MM.1S (cell line): ENCODE data around the gene ERC2.

Experiments
- DNase-seq: peaks from one replicate; pipeline ENCODE4 v3.0.0-alpha.2; 2015
- H2AFZ ChIP-seq: fragments of 300-600 bp; sonication (generic); 2 replicates; pipeline ENCODE4 v1.6.0; 2016; ENCODE audit warnings: antibody characterized with exemption, low read length
- H3F3A ChIP-seq: fragments of 300-600 bp; sonication (generic); 2 replicates; pipeline ENCODE4 v1.6.1; 2016; ENCODE audit warnings: mild to moderate bottlenecking, antibody characterized with exemption, low read length, moderate library complexity, mixed read lengths; ENCODE audit not compliant: insufficient read depth
- H3K27ac ChIP-seq: fragments of 300-600 bp; sonication (generic); 2 replicates; pipeline ENCODE4 v1.5.1; 2016; ENCODE audit warnings: mild to moderate bottlenecking, low read length
- H3K27me3 ChIP-seq: fragments of 300-600 bp; sonication (generic); replicated peaks from 2 replicates; pipeline ENCODE4 v1.6.0; 2016; ENCODE audit warnings: low read length; ENCODE audit not compliant: insufficient read depth
- H3K36me3 ChIP-seq: fragments of 300-600 bp; sonication (generic); replicated peaks from 2 replicates; pipeline ENCODE4 v1.6.1; 2016; ENCODE audit warnings: mild to moderate bottlenecking, low read length, mixed read lengths; ENCODE audit not compliant: insufficient read depth
- H3K4me1 ChIP-seq: fragments of 300-600 bp; sonication (generic); 2 replicates; pipeline ENCODE4 v1.6.1; 2016; ENCODE audit warnings: low read length, mixed read lengths
- H3K4me2 ChIP-seq: fragments of 300-600 bp; sonication (generic); 2 replicates; pipeline ENCODE4 v1.6.0; 2016; ENCODE audit warnings: low read depth, low read length
- H3K4me3 ChIP-seq: fragments of 300-600 bp; sonication (generic); 2 replicates; pipeline ENCODE4 v1.5.1; 2016; ENCODE audit warnings: low read length, mixed read lengths
- H3K79me2 ChIP-seq: fragments of 300-600 bp; sonication (generic); 2 replicates; pipeline ENCODE4 v1.6.1; 2016; ENCODE audit warnings: mixed run types, low read length, mixed read lengths
- H3K9ac ChIP-seq: fragments of 300-600 bp; sonication (generic); 2 replicates; pipeline ENCODE4 v1.6.1; 2016; ENCODE audit warnings: low read length, mixed read lengths
- H3K9me2 ChIP-seq: fragments of 300-600 bp; sonication (generic); replicated peaks from 2 replicates; pipeline ENCODE4 v1.6.1; 2016; ENCODE audit warnings: mild to moderate bottlenecking, low read length, mixed read lengths; ENCODE audit not compliant: insufficient read depth
- H3K9me3 ChIP-seq: fragments of 300-600 bp; sonication (generic); replicated peaks from 2 replicates; pipeline ENCODE4 v1.6.1; 2016; ENCODE audit warnings: mild to moderate bottlenecking, low read length, mixed read lengths; ENCODE audit not compliant: insufficient read depth
- H4K20me1 ChIP-seq: fragments of 300-600 bp; sonication (generic); 2 replicates; pipeline ENCODE4 v1.6.1; 2016; ENCODE audit warnings: mild to moderate bottlenecking, low read length, moderate library complexity, mixed read lengths; ENCODE audit not compliant: insufficient read depth
- CTCF ChIP-seq: fragments of 300-600 bp; sonication (generic); IDR thresholded peaks from 2 replicates; pipeline ENCODE4 v1.5.1; 2016; ENCODE audit warnings: antibody characterized with exemption, low read length, mixed read lengths
- EZH2 ChIP-seq: fragments of 300-600 bp; sonication (generic); optimal IDR thresholded peaks from 2 replicates; pipeline ENCODE3; 2017; ENCODE audit warnings: low read depth, mild to moderate bottlenecking, antibody characterized with exemption, low read length, mixed read lengths
- EZH2phosphoT487 ChIP-seq: fragments of 300-600 bp; sonication (generic); IDR thresholded peaks from 2 replicates; pipeline ENCODE4 v1.6.1; 2018; ENCODE audit warnings: antibody characterized with exemption, low read length

ERC2 gene

GRCh38 chr3:55629432-55629831, 838.8 kb downstream of the ERC2 start:
- no peak for DNase-seq
- TF ChIP-seq EZH2phosphoT487 (no peak), CTCF (no peak), EZH2 (no peak)
- Histone ChIP-seq H2AFZ (no peak overlapping the region), H3K27ac (no peak overlapping the region), H3K79me2 (no peaks in the 10 kb centered on the region), H3F3A (no peaks in the 10 kb centered on the region), H3K27me3 (no peaks in the 10 kb centered on the region), H3K4me3 (no peak overlapping the region), H3K9ac (no peak overlapping the region), H3K4me2 (no peak overlapping the region), H3K36me3 (no peaks in the 10 kb centered on the region), H4K20me1 (no peaks in the 10 kb centered on the region), H3K9me2 (no peaks in the 10 kb centered on the region), H3K4me1 (no peaks in the 10 kb centered on the region), H3K9me3 (no peaks in the 10 kb centered on the region)

GRCh38 chr3:55626279-55626665, 842.0 kb downstream of the ERC2 start:
- H3K4me2 ChIP-seq: no peak overlapping the region
- H2AFZ ChIP-seq: no peak overlapping the region
- no peaks in the 10 kb centered on the region for H3K27me3 ChIP-seq
- H4K20me1 ChIP-seq: no peaks in the 10 kb centered on the region
- no peak overlapping the region for H3K9ac ChIP-seq
- H3K79me2 ChIP-seq: no peaks in the 10 kb centered on the region
- no peak overlapping the region for H3K27ac ChIP-seq
- H3K36me3 ChIP-seq: no peaks in the 10 kb centered on the region
- H3K9me3 ChIP-seq: no peaks in the 10 kb centered on the region
- DNase-seq: no peak
- H3K4me1 ChIP-seq: no peaks in the 10 kb centered on the region
- no peaks in the 10 kb centered on the region for H3F3A ChIP-seq
- H3K9me2 ChIP-seq: no peaks in the 10 kb centered on the region
- TF ChIP-seq EZH2 (no peak), CTCF (no peak), EZH2phosphoT487 (no peak)
- H3K4me3 ChIP-seq: no peak overlapping the region

GRCh38 chr3:55624238-55624637, 844.0 kb downstream of the ERC2 start:
- TF ChIP-seq EZH2phosphoT487: no peak
- TF ChIP-seq CTCF: no peak
- TF ChIP-seq EZH2: no peak
- Histone ChIP-seq H2AFZ (no peak overlapping the region), H3K9me3 (no peaks in the 10 kb centered on the region), H3K36me3 (no peaks in the 10 kb centered on the region), H3K4me3 (no peak overlapping the region), H3K4me2 (no peak overlapping the region), H3F3A (no peaks in the 10 kb centered on the region), H4K20me1 (no peaks in the 10 kb centered on the region), H3K79me2 (no peaks in the 10 kb centered on the region), H3K27ac (no peak overlapping the region), H3K9ac (no peak overlapping the region), H3K4me1 (no peaks in the 10 kb centered on the region), H3K27me3 (no peaks in the 10 kb centered on the region), H3K9me2 (no peaks in the 10 kb centered on the region)
- no peak for DNase-seq

- H4K20me1 ChIP-seq: no peaks in the 10 kb centered on the region
- TF ChIP-seq EZH2phosphoT487: no peak
- H3K9me2 ChIP-seq: no peaks in the 10 kb centered on the region
- no peaks in the 10 kb centered on the region for H3K9me3 ChIP-seq
- H2AFZ ChIP-seq: 0 out of 2 replicates have a peak overlapping the region, but pooled peaks have one; percentile 9
- no peaks in the 10 kb centered on the region for H3K79me2 ChIP-seq
- no peak overlapping the region for H3K9ac ChIP-seq
- no peak for DNase-seq
- no peak overlapping the region for H3K27ac ChIP-seq
- H3K4me3 ChIP-seq: no peak overlapping the region
- no peak overlapping the region for H3K4me2 ChIP-seq
- no peaks in the 10 kb centered on the region for H3K4me1 ChIP-seq
- H3F3A ChIP-seq: no peaks in the 10 kb centered on the region
- H3K27me3 ChIP-seq: no peaks in the 10 kb centered on the region
- no peaks in the 10 kb centered on the region for H3K36me3 ChIP-seq
Measured at GRCh38 chr3:55623786-55624185, 844.5 kb downstream of the ERC2 start.
